Tibial artery (tissue), 4 donors: ENCODE results near the gene SLC16A10.

ENCODE experiments used
- DNase-seq, 2 donors: peaks; one replicate each; pipeline ENCODE4 v3.0.0-alpha.2; 2019
- H3K27ac ChIP-seq, 2 donors: fragments of 200-600 bp; sonication (generic) in 1 of 2; 1 replicate in 1 of 2; 2 replicates in 1 of 2; pipeline ENCODE4 v1.5.1; 2018 to 2019; ENCODE audit warnings: mild to moderate bottlenecking in 1 of 2
- H3K27me3 ChIP-seq, 2 donors: fragments of 200-600 bp; sonication (generic) in 1 of 2; one replicate each; pipeline versions ENCODE4 v1.5.1 to v1.6.0; 2016 to 2019
- H3K36me3 ChIP-seq, 3 donors: fragments of 200-600 bp; sonication (generic) in 2 of 3; one replicate each; pipeline ENCODE4 v1.5.1; 2016 to 2019; ENCODE audit warnings: mild to moderate bottlenecking in 2 of 3
- H3K4me1 ChIP-seq, 4 donors: fragments of 200-600 bp; sonication (generic) in 2 of 4; 1 replicate in 3 of 4; 2 replicates in 1 of 4; pipeline ENCODE4 v1.5.1; 2016 to 2019
- H3K4me3 ChIP-seq, 2 donors: fragments of 200-600 bp; sonication (generic) in 1 of 2; 1 replicate in 1 of 2; 2 replicates in 1 of 2; pipeline ENCODE4 v1.5.1; 2018 to 2019; ENCODE audit warnings: mild to moderate bottlenecking in 2 of 2
- H3K9me3 ChIP-seq, 3 donors: fragments of 200-600 bp; sonication (generic) in 1 of 3; one replicate each; pipeline ENCODE4 v1.5.1; 2016 to 2019
- CTCF ChIP-seq, 2 experiments: fragments of 200-600 bp in 1 of 2; fragments of 450-650 bp in 1 of 2; IDR thresholded peaks; one replicate each; pipeline ENCODE4 v1.5.1; 2017 to 2019; ENCODE audit warnings: antibody characterized with exemption in 2 of 2, mild to moderate bottlenecking in 1 of 2, moderate library complexity in 1 of 2
- intact Hi-C: fragments of 100-400 bp; cut with DNase I; formaldehyde crosslinking; loops from one replicate; pipeline ENCODE4 v1.15.0; 2023; ENCODE audit warnings: low total_unique reads

The SLC16A10 gene

GRCh38 chr6:111148110-111148509 is 60.8 kb downstream of the SLC16A10 start:
- no peaks in the 10 kb centered on the region for H3K36me3 ChIP-seq
- no peak overlapping the region for H3K27ac ChIP-seq
- intact Hi-C loops = no loop called here
- H3K9me3 ChIP-seq = no peaks in the 10 kb centered on the region
- no peak for DNase-seq
- H3K27me3 ChIP-seq = no peaks in the 10 kb centered on the region
- no peak for TF ChIP-seq CTCF (IDR thresholded peaks at IDR 0.05)
- H3K4me3 ChIP-seq = no peak overlapping the region
- no peaks in the 10 kb centered on the region for H3K4me1 ChIP-seq

DNA sequence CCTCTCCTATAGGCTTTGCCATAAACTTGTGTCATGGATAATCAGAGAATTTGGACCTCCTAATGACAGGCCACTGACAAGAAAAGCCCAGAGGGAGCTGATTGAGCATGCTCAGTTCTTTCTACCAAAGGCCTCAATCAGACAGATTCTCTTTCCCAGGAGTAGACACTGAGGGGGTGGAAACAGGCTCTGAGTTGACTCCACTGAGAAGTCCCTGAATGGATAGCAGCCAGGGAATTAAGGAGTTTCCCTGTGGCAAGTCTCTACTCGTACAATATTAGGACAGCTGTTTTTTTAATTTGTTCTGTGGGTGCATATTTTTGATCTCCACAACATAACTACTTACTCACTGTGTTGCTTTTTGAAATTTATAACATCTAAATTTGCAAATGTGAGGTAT is 63.3 kb downstream of the SLC16A10 start:
- no peak for TF ChIP-seq CTCF (IDR thresholded peaks at IDR 0.05)
- Histone ChIP-seq H3K36me3 (no peaks in the 10 kb centered on the region), H3K9me3 (no peaks in the 10 kb centered on the region), H3K27ac (no peak overlapping the region), H3K27me3 (no peaks in the 10 kb centered on the region), H3K4me3 (no peak overlapping the region), H3K4me1 (no peaks in the 10 kb centered on the region)
- intact Hi-C loops = no loop called here
- DNase-seq = no peak

GRCh38 chr6:111154981-111155380 is 67.7 kb downstream of the SLC16A10 start:
- Histone ChIP-seq H3K4me1 (no peaks in the 10 kb centered on the region), H3K9me3 (no peaks in the 10 kb centered on the region), H3K27me3 (no peaks in the 10 kb centered on the region), H3K27ac (no peak overlapping the region), H3K4me3 (no peak overlapping the region), H3K36me3 (no peaks in the 10 kb centered on the region)
- no peak for TF ChIP-seq CTCF (IDR thresholded peaks at IDR 0.05)
- DNase-seq = no peak
- intact Hi-C loops = no loop called here

- H3K27me3 ChIP-seq = no peaks in the 10 kb centered on the region
- no peak overlapping the region for H3K27ac ChIP-seq
- H3K4me1 ChIP-seq = no peaks in the 10 kb centered on the region
- intact Hi-C loops = no loop called here
- peaks cover 0 to 8% (median 0%) of the 10 kb centered on the region in 3 donors for H3K9me3 ChIP-seq
- H3K36me3 ChIP-seq = no peaks in the 10 kb centered on the region
- no peak overlapping the region for H3K4me3 ChIP-seq
- no peak for DNase-seq
- no peak for TF ChIP-seq CTCF (IDR thresholded peaks at IDR 0.05)
Measured at GRCh38 chr6:111157412-111157811, 70.1 kb downstream of the SLC16A10 start.

- H3K27me3 ChIP-seq = no peaks in the 10 kb centered on the region
- intact Hi-C loops = no loop called here
- no peaks in the 10 kb centered on the region for H3K4me1 ChIP-seq
- H3K27ac ChIP-seq = no peak overlapping the region
- H3K9me3 ChIP-seq = peaks cover 0 to 12% (median 0%) of the 10 kb centered on the region in 3 donors
- DNase-seq = no peak
- H3K4me3 ChIP-seq = no peak overlapping the region
- TF ChIP-seq CTCF (IDR thresholded peaks at IDR 0.05) = no peak
- H3K36me3 ChIP-seq = no peaks in the 10 kb centered on the region
Measured at GRCh38 chr6:111159633-111160032, 72.3 kb downstream of the SLC16A10 start.

GRCh38 chr6:111161650-111162049 is 74.3 kb downstream of the SLC16A10 start:
- Histone ChIP-seq H3K36me3 (no peaks in the 10 kb centered on the region), H3K9me3 (peaks cover 0 to 12% (median 0%) of the 10 kb centered on the region in 3 donors), H3K4me3 (no peak overlapping the region), H3K27ac (no peak overlapping the region), H3K27me3 (no peaks in the 10 kb centered on the region), H3K4me1 (no peaks in the 10 kb centered on the region)
- no peak for DNase-seq
- no peak for TF ChIP-seq CTCF (IDR thresholded peaks at IDR 0.05)
- intact Hi-C loops = no loop called here
